ENCODE data around the gene NPB. TPM values are rescaled to one million over a fixed set of nuclear protein-coding genes. Genes with fewer than 3 reads are reported as not detected.

NPB gene
- total RNA-seq, 2 donors from 2014 or later, result 0.66 to 1.8 TPM

Other genes with a start within 250 kb of the NPB start
- gene PDE6G, start 245.7 kb upstream of the NPB start, total RNA-seq, result not detected
- 10 to 100 TPM; 18.1 to 23.3 TPM for gene OXLD1, start 235.6 kb upstream of the NPB start, total RNA-seq
- 10 to 100 TPM in 1 of 2 donors, 1 to 10 TPM in 1; 6.2 to 21.4 TPM for gene CCDC137, start 235.5 kb upstream of the NPB start, total RNA-seq
- 10 to 100 TPM; 22.8 to 47.1 TPM for gene ARL16, start 218.4 kb upstream of the NPB start, total RNA-seq
- gene HGS, start 218.2 kb upstream of the NPB start, total RNA-seq, result 10 to 100 TPM; 60.7 to 66.9 TPM
- 10 to 100 TPM; 17.1 to 45.8 TPM for gene MRPL12, start 198.9 kb upstream of the NPB start, total RNA-seq
- gene SLC25A10, start 190.0 kb upstream of the NPB start, total RNA-seq, result 10 to 100 TPM; 15.8 to 18.9 TPM
- 1 to 10 TPM in 1 of 2 donors, under 1 TPM in 1; 0.52 to 5.3 TPM for gene GCGR, start 98.1 kb upstream of the NPB start, total RNA-seq
- gene MCRIP1, start 68.9 kb upstream of the NPB start, total RNA-seq, result 10 to 100 TPM; 46.1 to 65.6 TPM
- not detected for gene PPP1R27, start 67.2 kb upstream of the NPB start, total RNA-seq
- 1,000 to 10,000 TPM; 1,462 to 4,394 TPM for gene P4HB, start 41.7 kb upstream of the NPB start, total RNA-seq
- 100 to 1,000 TPM; 109 to 141 TPM for gene ARHGDIA, start 30.9 kb upstream of the NPB start, total RNA-seq
- 10 to 100 TPM; 17.1 to 72.2 TPM for gene ALYREF, start 10.7 kb upstream of the NPB start, total RNA-seq
- 100 to 1,000 TPM in 1 of 2 donors, 10 to 100 TPM in 1; 58.1 to 111 TPM for gene ANAPC11, start 10.5 kb upstream of the NPB start, total RNA-seq
- 10 to 100 TPM; 13.0 to 25.1 TPM for gene PCYT2, start 9.2 kb downstream of the NPB start, total RNA-seq
- 10 to 100 TPM; 23.9 to 48.5 TPM for gene SIRT7, start 15.9 kb downstream of the NPB start, total RNA-seq
- gene MAFG, start 25.5 kb downstream of the NPB start, total RNA-seq, result 10 to 100 TPM in 1 of 2 donors, 1 to 10 TPM in 1; 8.3 to 14.5 TPM
- gene PYCR1, start 35.1 kb downstream of the NPB start, total RNA-seq, result 10 to 100 TPM; 38.2 to 54.2 TPM
- gene MYADML2, start 45.0 kb downstream of the NPB start, total RNA-seq, result not detected
- under 1 TPM in 1 of 2 donors, not detected in 1; 0.33 TPM for gene NOTUM, start 58.9 kb downstream of the NPB start, total RNA-seq
- gene ASPSCR1, start 75.4 kb downstream of the NPB start, total RNA-seq, result 10 to 100 TPM; 17.9 to 57.4 TPM
- 10 to 100 TPM; 16.5 to 24.4 TPM for gene CENPX, start 120.6 kb downstream of the NPB start, total RNA-seq
- 10 to 100 TPM in 1 of 2 donors, 1 to 10 TPM in 1; 8.0 to 36.3 TPM for gene LRRC45, start 121.1 kb downstream of the NPB start, total RNA-seq
- 1 to 10 TPM in 1 of 2 donors, not detected in 1; 3.1 TPM for gene RAC3, start 129.4 kb downstream of the NPB start, total RNA-seq
- gene DCXR, start 135.5 kb downstream of the NPB start, total RNA-seq, result 100 to 1,000 TPM in 1 of 2 donors, 10 to 100 TPM in 1; 82.2 to 205 TPM
- gene RFNG, start 149.6 kb downstream of the NPB start, total RNA-seq, result 10 to 100 TPM; 37.9 to 43.1 TPM
- gene GPS1, start 149.7 kb downstream of the NPB start, total RNA-seq, result 10 to 100 TPM; 63.0 to 86.4 TPM
- 100 to 1,000 TPM in 1 of 2 donors, 10 to 100 TPM in 1; 76.0 to 128 TPM for gene DUS1L, start 163.6 kb downstream of the NPB start, total RNA-seq
- gene FASN, start 196.0 kb downstream of the NPB start, total RNA-seq, result 100 to 1,000 TPM in 1 of 2 donors, 10 to 100 TPM in 1; 16.3 to 388 TPM